GM18502 (cell line): ENCODE measurements around the gene CYP26A1.

Experiments
- ATAC-seq: cut with Tn5 transposase; IDR thresholded peaks from one replicate; pipeline ENCODE4 v1.9.1; 2021; ENCODE audit warnings: mild to moderate bottlenecking; ENCODE audit not compliant: unreplicated experiment, poor library complexity

The CYP26A1 gene

DNA sequence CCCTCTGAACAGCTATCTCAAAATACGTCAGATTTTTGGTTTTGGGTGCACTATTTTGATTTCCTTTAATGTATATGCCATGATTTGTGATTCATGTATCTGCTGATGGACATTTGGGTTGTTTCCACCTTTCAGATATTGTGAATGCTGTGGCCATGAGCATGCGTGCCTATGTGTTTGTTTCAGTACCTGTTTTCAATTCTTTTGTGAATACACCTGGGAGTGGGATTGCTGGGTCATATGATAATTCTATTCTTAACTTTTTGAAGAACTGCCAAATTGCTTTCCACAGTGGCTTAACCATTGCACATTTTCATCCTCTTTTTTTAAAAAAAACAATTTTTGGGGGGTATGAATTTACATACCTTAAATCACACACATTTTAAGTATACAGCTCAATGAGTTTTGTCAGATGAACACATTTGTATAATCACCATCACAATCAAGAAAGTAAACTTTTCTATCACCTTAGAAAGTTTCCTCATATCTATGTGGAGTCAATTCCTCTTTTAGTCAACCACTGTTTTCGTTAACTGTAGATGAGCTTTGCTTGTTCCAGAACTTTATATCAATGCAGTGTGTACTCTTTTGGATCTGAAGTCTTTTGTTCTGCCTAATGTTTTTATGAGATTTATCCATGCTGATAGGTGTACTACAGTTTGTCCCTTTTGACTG, 36.9 kb downstream of the CYP26A1 start:
- peak; percentile 76 for ATAC-seq

GRCh38 chr10:93113042-93113441, 39.3 kb downstream of the CYP26A1 start:
- no peak for ATAC-seq

DNA sequence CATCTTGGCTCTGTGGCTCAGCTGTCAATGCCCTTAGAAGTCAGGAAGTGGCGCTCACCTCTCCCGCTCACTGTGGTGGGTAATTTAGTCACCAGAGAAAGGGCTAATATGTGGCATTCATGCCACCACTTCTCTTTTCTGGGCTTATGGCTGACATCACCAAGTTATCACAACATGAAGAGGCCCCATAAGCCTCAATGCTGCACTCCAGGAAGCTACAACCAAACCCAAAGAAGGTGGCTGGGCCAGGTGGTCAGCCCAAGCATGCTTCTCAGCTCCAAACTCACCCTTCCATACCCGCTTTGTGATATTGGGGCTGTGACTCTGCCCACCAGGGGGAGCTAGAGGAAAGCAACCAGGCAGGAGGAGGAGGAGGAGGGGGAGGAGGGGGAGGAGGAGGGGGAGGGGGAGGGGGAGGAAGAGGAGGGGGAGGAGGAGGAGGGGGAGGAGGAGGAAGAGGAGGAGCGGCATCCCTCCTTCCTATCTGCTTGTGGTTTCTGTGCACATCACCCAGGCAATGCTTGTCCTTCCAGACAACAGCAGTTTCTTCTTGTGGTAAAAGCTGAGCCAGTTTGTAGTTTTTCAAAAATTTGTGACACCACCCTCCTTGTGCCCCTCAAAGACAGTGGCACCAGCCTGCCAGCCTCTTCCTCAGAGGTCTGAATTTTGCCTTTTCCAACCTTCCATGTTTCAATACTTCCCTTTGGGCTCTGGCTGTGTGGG, 42.1 kb downstream of the CYP26A1 start:
- ATAC-seq: peak; percentile 65

- ATAC-seq: no peak
Measured at GRCh38 chr10:93121311-93121710, 47.6 kb downstream of the CYP26A1 start.

DNA sequence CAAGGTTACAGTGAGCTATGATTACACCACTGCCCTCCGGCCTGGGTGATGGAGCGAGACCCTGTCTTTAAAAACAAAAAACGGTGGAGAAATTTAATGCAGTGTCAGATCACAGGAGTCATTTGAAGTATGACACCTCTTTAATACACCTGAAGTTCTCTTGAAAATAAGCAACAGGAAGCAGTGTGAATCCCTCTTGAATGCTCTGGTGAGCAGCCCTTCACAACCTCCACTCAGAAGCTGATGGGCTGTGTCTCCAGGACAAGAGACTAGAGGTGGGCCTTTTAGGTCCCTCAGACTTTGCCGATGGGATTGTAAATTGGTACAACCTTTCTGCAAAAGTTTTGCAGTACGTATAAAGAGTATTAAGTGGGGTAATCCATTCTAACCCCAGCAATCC, 50.1 kb downstream of the CYP26A1 start:
- ATAC-seq: no peak

GRCh38 chr10:93124580-93125318, 51.1 kb downstream of the CYP26A1 start:
- ATAC-seq: peak; percentile 76

GRCh38 chr10:93125966-93126365, 52.3 kb downstream of the CYP26A1 start:
- no peak for ATAC-seq

DNA sequence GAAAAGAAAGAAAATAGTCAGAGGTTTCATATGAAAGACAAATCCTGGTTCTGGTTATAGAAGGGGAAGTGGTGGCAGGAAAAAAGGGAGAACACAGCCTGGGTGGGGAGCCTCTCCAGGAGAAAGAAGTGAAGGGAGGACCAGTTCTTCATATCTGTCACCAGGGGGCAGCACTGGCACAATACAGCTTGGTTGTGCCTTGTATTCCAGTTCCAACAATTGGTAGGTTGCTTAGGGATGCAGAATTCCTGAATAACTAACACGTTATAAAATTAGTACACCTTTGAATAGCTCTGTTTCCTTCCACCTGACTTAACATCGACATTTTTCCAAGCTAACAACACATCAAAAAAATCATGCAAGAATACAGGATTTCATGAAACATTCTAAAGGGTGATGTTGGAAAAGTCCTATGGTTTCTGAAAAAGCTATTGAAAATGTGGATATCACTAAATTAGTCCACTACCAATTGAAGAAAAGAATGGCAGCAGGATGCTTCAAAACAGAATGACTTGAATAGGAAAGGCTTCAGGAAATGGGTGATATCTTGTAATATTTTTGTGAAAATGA, 52.9 kb downstream of the CYP26A1 start:
- no peak for ATAC-seq
